T follicular helper cell (primary cell): ENCODE measurements around the gene TSPAN14.

Experiments
- DNase-seq: peaks from one replicate; pipeline ENCODE4 v3.0.0-alpha.2; 2020; ENCODE audit warnings: low read depth

The TSPAN14 gene

GRCh38 chr10:80487791-80488538 lies 33.9 kb downstream of the TSPAN14 start:
- no peak for DNase-seq

- DNase-seq: no peak
These were observed 34.5 kb downstream of the TSPAN14 start for GRCh38 chr10:80488539-80489066.

GRCh38 chr10:80489371-80490112 lies 35.4 kb downstream of the TSPAN14 start:
- no peak for DNase-seq

GRCh38 chr10:80491251-80492102 lies 37.4 kb downstream of the TSPAN14 start:
- DNase-seq: no peak

GRCh38 chr10:80492848-80493521 lies 38.9 kb downstream of the TSPAN14 start:
- no peak for DNase-seq

- DNase-seq: no peak
These were observed 39.5 kb downstream of the TSPAN14 start for GRCh38 chr10:80493522-80494051.

- DNase-seq: no peak
These were observed 42.6 kb downstream of the TSPAN14 start for GRCh38 chr10:80496555-80497172.

- DNase-seq: no peak
These were observed 43.3 kb downstream of the TSPAN14 start for GRCh38 chr10:80497187-80498077.

GRCh38 chr10:80498078-80498832 lies 44.1 kb downstream of the TSPAN14 start:
- DNase-seq: no peak

GRCh38 chr10:80498833-80499741 lies 45.0 kb downstream of the TSPAN14 start:
- no peak for DNase-seq

GRCh38 chr10:80500572-80501380 lies 46.7 kb downstream of the TSPAN14 start:
- DNase-seq: no peak

GRCh38 chr10:80501381-80501912 lies 47.3 kb downstream of the TSPAN14 start:
- no peak for DNase-seq

- no peak for DNase-seq
These were observed 47.9 kb downstream of the TSPAN14 start for GRCh38 chr10:80501913-80502521.

GRCh38 chr10:80502621-80503583 lies 48.8 kb downstream of the TSPAN14 start:
- no peak for DNase-seq

GRCh38 chr10:80503584-80504157 lies 49.6 kb downstream of the TSPAN14 start:
- no peak for DNase-seq
